NCI-H1105 (cell line): ENCODE results near the gene TTC21A.

ENCODE experiments used
- DNase-seq: peaks from one replicate; lab custom pipeline; 2025; lab: John Stamatoyannopoulos, UW

The TTC21A gene

DNA sequence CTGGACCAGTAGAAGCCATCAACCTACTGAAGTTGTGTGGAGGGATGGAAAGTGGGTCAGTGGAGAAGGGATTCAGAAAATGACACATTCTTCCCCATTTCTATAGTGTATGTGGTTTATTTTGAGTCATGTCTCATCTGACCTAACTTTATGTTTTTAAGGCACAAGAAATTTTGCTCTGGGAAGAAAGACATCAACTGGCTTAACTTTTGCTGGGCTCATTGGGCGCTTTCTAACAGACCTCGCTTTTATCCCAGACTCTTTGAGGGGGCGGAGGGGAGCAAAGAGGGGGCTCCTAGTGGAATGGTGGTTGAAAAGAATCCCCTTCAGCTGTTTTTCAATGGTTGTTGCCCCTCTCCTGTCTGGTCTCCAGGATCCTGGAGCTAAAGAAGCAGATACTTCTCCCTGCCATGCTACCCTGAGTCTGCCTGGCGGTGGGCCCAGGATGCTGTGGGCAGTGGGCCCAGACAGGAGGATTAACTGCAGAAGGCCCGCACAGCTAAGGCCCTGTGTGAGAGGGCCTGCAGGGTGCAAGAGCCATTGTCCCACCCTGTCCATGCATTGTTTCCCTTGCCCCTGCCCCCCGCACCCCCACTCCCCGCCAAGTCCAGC lies 31.4 kb downstream of the TTC21A start:
- no peak for DNase-seq

DNA sequence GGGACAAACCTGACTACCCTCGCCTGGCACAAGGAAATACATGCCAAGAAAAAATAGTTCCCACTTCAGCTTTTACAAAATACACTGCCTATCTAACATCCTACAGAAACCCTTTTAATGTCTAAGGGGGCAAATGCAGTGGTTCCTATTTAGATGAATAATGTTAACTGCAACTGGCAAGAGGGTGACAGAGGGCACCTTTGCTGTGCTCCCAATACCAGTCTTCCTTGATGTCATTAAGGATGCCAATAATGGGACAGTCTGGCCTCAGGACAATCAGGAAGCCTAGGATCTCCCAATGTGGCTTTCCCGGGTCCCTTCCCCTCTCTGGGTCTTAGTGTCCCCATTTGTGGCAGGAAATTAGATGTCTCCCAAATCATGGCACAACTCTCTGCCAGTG lies 32.0 kb downstream of the TTC21A start:
- DNase-seq = no peak

DNA sequence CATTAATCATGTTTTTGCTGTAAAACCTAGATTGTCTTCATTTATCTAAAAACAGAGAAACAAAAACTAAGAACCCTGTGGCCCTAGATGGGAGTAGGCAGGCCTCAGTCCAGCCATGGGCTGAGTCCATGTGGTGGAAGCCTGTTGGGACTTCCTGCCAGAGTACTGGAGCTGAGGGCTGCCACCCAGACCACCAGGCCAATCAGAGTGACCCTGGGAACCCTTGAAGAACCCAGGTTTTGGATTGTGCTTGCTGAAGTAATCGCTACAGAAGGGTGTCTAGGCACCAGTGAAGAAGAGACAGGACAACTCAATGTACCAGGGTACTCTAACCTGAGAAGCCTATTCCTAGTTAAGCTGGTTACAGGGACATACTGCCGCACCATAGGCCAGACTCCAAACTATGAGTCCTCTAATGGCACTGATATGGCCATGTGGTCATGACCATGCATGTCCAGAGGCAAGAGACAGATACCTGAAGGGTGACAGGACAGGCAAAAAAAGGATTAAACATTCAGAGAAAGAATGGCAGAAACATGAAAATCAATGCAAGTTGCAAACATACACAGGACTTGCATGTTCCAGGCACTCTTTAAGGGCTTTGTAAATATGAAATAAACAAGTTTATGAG lies 33.0 kb downstream of the TTC21A start:
- no peak for DNase-seq

GRCh38 chr3:39141171-39141995 lies 33.9 kb downstream of the TTC21A start:
- DNase-seq = no peak

- peak; percentile 55 for DNase-seq
These were observed 34.6 kb downstream of the TTC21A start for GRCh38 chr3:39142067-39142466.

DNA sequence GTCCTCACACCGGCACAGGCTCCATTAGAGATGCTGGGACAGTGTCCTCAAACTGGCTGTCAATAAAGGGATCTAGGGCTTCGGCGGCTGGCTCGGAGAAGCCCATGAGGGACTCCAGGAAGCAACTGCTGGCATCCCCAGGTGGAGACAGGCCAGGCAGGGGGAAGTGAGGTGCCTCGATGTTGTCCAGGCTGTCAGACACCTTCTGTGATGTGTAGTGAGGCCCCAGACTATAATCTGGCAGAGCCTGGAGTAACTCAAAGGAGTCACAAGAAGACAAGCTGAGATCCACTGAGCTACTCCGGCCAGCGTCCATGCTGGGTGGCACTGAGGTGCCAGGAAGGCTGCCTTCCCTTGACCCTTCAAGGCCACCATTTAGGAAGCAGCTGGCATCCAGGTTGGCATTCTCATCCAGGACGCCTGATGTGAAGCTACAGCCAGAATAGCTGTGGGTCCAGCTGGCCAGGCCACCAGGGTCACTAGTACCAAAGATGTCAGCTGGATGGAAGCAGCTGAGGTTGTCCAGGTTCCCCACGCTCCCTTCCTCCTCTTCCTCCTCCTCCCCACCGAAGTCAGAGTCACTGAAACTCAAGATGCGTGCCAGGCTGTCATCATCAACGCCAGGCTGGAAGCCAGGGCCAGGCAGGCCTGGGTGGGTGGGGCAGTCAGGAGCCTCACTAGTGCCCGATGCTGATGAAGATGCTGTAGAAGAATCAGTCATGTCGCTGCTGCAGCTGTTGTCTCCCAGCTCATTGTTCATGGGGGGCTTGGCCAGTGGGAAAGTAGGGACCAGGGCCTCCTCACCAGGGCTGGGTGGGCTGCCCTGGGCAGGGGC lies 35.8 kb downstream of the TTC21A start:
- DNase-seq = no peak

- peak; percentile 90 for DNase-seq
These were observed 36.7 kb downstream of the TTC21A start for GRCh38 chr3:39144095-39144747.

GRCh38 chr3:39144748-39145380 lies 37.4 kb downstream of the TTC21A start:
- no peak for DNase-seq

- no peak for DNase-seq
These were observed 38.6 kb downstream of the TTC21A start for GRCh38 chr3:39146083-39146501.

DNA sequence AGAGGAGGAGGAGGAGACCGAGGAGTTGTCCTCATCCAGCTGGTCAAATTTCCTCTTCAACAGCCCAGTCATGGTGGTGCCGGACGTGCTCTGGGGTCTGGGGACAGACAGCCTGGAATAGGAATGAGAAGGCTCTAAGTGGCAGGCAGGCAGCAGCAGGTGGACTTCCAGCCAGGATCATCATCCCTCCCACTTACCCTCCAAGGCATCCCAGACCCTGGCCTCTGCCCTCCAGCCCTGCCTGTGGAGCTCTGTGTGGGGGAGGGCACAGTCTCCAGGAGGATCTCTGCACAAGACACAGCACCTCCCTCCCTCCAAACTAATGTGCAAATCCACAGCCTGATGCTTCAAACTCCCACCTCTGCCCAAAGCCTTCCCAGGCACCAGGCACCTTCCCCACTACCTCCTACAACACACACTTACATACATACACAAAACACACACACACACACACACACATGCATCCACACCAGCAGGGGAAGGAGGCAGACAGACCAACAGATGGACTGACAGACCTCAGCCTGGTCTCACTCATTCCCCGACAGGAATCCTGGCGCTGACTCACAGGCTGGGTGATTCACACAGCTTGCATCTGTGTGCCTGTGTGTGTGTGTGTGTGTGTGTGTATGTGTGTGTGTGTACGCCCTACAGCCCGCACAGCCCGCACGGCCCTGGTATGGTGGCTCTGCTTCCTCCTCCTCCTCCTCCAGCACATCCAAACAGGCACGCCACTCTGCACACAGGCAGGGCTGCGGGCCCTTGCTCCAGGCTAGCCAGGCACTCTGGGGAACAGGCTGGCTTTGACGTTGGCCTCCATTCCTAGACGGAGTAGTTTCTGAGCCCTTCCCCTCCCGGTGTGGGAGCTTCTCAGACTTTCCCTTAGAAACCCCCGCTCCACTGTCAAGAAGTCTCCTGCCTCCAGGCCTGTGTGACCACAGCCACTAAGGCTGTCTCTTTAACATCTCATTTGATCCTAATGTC lies 39.4 kb downstream of the TTC21A start:
- no peak for DNase-seq

- no peak for DNase-seq
These were observed 40.4 kb downstream of the TTC21A start for GRCh38 chr3:39147711-39148434.

GRCh38 chr3:39148435-39149058 lies 41.1 kb downstream of the TTC21A start:
- no peak for DNase-seq

DNA sequence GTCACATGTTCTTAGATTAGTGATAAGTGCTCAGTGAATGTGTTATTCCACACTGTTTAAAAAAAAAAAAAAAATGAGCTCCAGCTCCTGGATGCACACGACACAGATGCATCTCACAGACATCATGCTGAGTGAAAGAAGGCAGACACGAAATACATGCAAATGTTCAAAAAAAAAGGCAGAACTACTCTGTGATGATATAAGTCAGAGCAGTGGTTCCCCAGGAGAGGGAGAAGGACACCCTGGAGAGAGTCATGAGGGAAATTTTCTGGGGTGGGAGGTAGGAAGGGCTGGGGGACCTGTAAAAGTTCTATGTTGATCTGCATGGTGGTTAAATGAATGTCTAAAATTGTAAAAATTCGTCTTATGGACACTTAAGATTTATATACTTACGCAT lies 41.6 kb downstream of the TTC21A start:
- no peak for DNase-seq

GRCh38 chr3:39149498-39150147 lies 42.1 kb downstream of the TTC21A start:
- no peak for DNase-seq

DNA sequence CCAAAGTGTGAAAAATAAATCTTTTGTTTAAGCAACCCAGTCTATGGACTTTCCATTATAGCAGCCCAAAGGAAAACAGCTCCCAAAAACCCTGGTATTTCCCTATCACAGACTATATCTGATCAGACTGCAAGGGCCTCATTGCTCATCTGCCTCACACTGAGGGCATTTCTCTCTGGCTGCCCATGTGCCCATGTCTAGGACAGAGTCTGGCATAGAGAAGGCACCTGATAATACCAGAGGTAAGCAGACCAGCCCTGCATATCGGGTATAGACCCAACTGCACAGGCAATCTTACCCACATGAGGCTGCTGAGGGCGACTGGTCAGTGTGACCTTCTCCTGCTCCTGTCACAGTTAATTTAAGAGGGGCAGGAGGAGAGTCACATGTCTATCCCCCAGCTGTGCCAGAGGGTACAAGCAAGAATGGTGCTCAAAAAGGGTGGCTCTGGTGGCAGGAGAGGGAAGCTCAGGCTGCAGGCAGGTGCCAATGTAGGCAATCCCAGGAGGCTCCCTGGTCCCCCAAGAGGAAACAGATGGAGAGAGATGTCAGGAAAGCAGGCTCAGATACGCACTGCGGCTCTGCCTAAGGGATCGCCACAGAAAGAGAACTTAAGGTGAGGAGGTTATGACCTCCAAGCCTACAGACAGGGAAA lies 42.8 kb downstream of the TTC21A start:
- no peak for DNase-seq

DNA sequence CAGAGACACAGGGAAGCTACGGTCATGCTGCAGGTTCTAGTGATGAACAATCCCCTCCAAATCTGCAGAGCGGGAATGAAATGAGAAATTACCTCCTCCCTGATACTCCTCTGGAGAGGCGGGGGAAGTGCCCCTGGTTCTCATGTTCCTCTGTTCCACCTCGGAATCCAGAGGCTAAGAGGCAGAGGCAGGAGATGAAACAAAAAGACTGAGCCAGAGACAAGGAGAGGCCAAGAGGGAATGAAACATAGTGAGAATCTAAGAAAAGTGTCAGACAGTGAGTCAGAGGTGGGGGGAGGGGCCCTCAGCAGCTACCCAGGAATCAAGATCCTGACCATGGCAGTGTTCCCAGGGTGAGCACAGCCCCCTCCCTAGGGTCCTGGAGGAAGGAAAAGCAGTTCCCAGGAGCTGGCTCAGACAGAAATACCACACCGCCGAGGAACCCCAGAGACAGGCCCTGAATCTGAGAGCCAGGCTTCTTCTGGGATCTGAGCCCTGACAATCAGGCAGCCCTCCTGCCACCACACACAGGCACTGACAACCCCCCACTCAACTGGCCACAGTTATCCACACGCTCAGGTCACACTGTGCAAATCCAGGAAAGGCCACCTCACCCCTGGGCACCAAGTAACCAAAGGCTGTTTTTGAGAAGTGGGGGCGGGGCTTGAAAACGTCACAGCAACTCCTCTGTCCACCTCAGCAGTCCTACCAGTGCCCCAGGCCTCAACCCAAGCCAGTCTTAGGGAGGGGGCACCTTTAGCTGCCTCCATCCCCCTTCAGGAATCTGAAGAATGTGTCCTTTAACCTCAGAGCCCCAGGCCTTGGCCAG lies 43.5 kb downstream of the TTC21A start:
- DNase-seq = no peak

DNA sequence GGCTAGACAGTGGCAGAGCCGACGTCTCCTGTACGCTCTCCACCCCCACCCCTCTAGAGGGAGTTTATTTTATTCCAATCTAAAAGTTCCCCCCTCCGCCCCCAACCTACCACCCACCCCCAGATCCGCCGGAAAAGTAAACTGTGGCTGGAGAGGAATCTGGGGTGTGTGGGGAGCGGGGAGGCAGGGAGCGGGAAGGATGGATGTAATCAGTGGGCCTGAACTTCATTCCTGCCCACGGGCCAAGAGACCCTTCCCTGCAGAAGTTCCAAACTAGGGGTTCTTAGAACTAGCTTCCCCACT lies 46.4 kb downstream of the TTC21A start:
- DNase-seq = no peak
